H1 (cell line): ENCODE data around the gene NR2C2AP. TPM values are rescaled to one million over a fixed set of nuclear protein-coding genes. Genes with fewer than 3 reads are reported as not detected.

Experiments
- TAF1 ChIP-seq: IDR thresholded peaks from 2 replicates; pipeline ENCODE4 v1.6.1; 2011; ENCODE audit warnings: mild to moderate bottlenecking, low read depth, low read length
- YY1 ChIP-seq: IDR thresholded peaks from 2 replicates; pipeline ENCODE4 v1.6.1; 2011; ENCODE audit warnings: low read depth, mild to moderate bottlenecking, low read length
- ZNF274 ChIP-seq: IDR thresholded peaks from 2 replicates; pipeline ENCODE4 v1.7.0; 2012; ENCODE audit warnings: low read length, borderline replicate concordance; ENCODE audit errors: extremely low read depth
- polyA plus RNA-seq, 7 experiments: library from polyadenylated mRNA; depleted of rRNA in 3 of 7; stranded (reverse) in 5 of 7; unstranded in 2 of 7; fragments of >200 nt in 5 of 7; fragments of 200-250 nt in 2 of 7; gene quantifications; 1 replicate in 5 of 7; 2 replicates in 1 of 7; 4 replicates in 1 of 7; pipeline versions ENCODE4 v1.2.1 to v1.2.3, GENCODE V29; 2011 to 2013; ENCODE audit warnings: missing spikeins in 2 of 7, mixed read lengths in 2 of 7
- total RNA-seq: library from RNA; stranded (reverse); fragmentation: NEBNext Ultra II Directional; extraction: Animal tissue kit (Norgen Biotek cat#: 25700); gene quantifications from 2 replicates; pipeline ENCODE4 v1.2.1, GENCODE V29; 2021

NR2C2AP gene
- total and polyA plus RNA-seq, 2 of the 8 experiments (the other 6 are each of a cell fraction or from before 2014, with no cell fraction given): 16.4 to 20.5 TPM

GRCh38 chr19:19193926-19194325 is 9.3 kb downstream of the NR2C2AP start (continued):
- TF ChIP-seq YY1 (no peak), ZNF274 (no peak), TAF1 (no peak)
